Endothelial cell of umbilical vein (primary cell): ENCODE data around the gene RCOR2. TPM values are rescaled to one million over a fixed set of nuclear protein-coding genes. Genes with fewer than 3 reads are reported as not detected.

ENCODE experiments used
- BruUV-seq: library from RNA; stranded (reverse); fragments of 400-500 nt; replicated peaks from 2 replicates; lab custom pipeline; 2021; lab: Mats Ljungman, UMichigan
- CTCF ChIA-PET: fragments of 300-600, 350-600 bp; sonication (Branson Sonifier 250); formaldehyde crosslinking; loops from one replicate; lab custom pipeline; 2021; ENCODE audit warnings: antibody characterized with exemption, inconsistent platforms; lab: Charles Lee
- POLR2A ChIA-PET: fragments of 300-600, 350-600 bp; sonication (Branson Sonifier 250); formaldehyde crosslinking; loops from one replicate; lab custom pipeline; 2021; ENCODE audit warnings: antibody characterized with exemption, inconsistent platforms; lab: Charles Lee
- DNase-seq: peaks from one replicate; pipeline ENCODE4 v3.0.0-alpha.2; 2011; ENCODE audit warnings: low read depth, low spot score
- FAIRE-seq: peaks from 2 replicates; lab custom pipeline; 2011; peaks lifted over from hg19 to GRCh38; lab: Jason Lieb, UNC
- H2AFZ ChIP-seq: 2 replicates; pipeline ENCODE4 v1.6.0; 2012; ENCODE audit warnings: low read depth, low read length, control low read depth, inconsistent platforms
- H3K27ac ChIP-seq: 2 replicates; pipeline ENCODE4 v1.5.1; 2011; ENCODE audit warnings: low read depth, mild to moderate bottlenecking, control low read depth, low read length, moderate library complexity; ENCODE audit not compliant: insufficient read depth
- H3K27me3 ChIP-seq, 2 experiments: 2 replicates each; pipeline versions ENCODE4 v1.6.0 to v1.6.1; 2011; ENCODE audit warnings: low read length in 2 of 2, mixed read lengths in 1 of 2; ENCODE audit not compliant: control insufficient read depth in 2 of 2, insufficient read depth in 2 of 2
- H3K36me3 ChIP-seq, 2 experiments: 2 replicates in 1 of 2; 3 replicates in 1 of 2; pipeline ENCODE4 v1.5.1; 2011; ENCODE audit warnings: low read length in 2 of 2, mild to moderate bottlenecking in 1 of 2, moderate library complexity in 1 of 2; ENCODE audit not compliant: control insufficient read depth in 2 of 2, insufficient read depth in 2 of 2; ENCODE audit errors: extremely low read depth in 1 of 2
- H3K4me1 ChIP-seq: 3 replicates; pipeline ENCODE4 v1.5.1; 2011; ENCODE audit warnings: mild to moderate bottlenecking, low read length; ENCODE audit not compliant: control insufficient read depth, insufficient read depth; ENCODE audit errors: extremely low read depth
- H3K4me2 ChIP-seq: 2 replicates; pipeline ENCODE4 v1.6.1; 2011; ENCODE audit warnings: low read length, control low read depth, mixed read lengths; ENCODE audit not compliant: insufficient read depth
- H3K4me3 ChIP-seq, 3 experiments: fragments of 200-600 bp in 1 of 3; sonication (generic), shearing (Covaris generic) in 1 of 3; replicated peaks in 1 of 3; 2 replicates each; pipeline ENCODE4 v1.5.1; 2011 to 2016; ENCODE audit warnings: control low read depth in 3 of 3, low read length in 3 of 3, mild to moderate bottlenecking in 2 of 3, inconsistent platforms in 1 of 3, low read depth in 1 of 3, moderate library complexity in 1 of 3; ENCODE audit not compliant: insufficient read depth in 1 of 3
- H3K79me2 ChIP-seq: 2 replicates; pipeline ENCODE4 v1.6.0; 2012; ENCODE audit warnings: low read length, inconsistent platforms; ENCODE audit not compliant: control insufficient read depth, insufficient read depth
- H3K9ac ChIP-seq: replicated peaks from 2 replicates; pipeline ENCODE3; 2011; ENCODE audit warnings: low read length, control low read depth; ENCODE audit not compliant: insufficient read depth; ENCODE audit errors: extremely low read depth
- H3K9me1 ChIP-seq: replicated peaks from 3 replicates; pipeline ENCODE4 v1.6.0; 2011; ENCODE audit warnings: mild to moderate bottlenecking, low read length; ENCODE audit not compliant: control insufficient read depth, insufficient read depth; ENCODE audit errors: extremely low read depth
- H3K9me3 ChIP-seq: replicated peaks from 2 replicates; pipeline ENCODE4 v1.5.1; 2012; ENCODE audit warnings: low read length, inconsistent platforms; ENCODE audit not compliant: control insufficient read depth, insufficient read depth
- H4K20me1 ChIP-seq: replicated peaks from 2 replicates; pipeline ENCODE3; 2011; ENCODE audit warnings: mild to moderate bottlenecking, low read length; ENCODE audit not compliant: control insufficient read depth, insufficient read depth; ENCODE audit errors: extremely low read depth
- EZH2 ChIP-seq: IDR thresholded peaks from 2 replicates; pipeline ENCODE4 v1.6.1; 2012; ENCODE audit warnings: borderline replicate concordance, low read depth, mild to moderate bottlenecking, moderate library complexity, low read length, inconsistent platforms; ENCODE audit not compliant: severe bottlenecking
- FOS ChIP-seq: IDR thresholded peaks from 2 replicates; pipeline ENCODE4 v1.6.1; 2011; ENCODE audit warnings: mild to moderate bottlenecking, low read length, moderate library complexity, borderline replicate concordance; ENCODE audit not compliant: insufficient read depth
- JUN ChIP-seq: IDR thresholded peaks from 2 replicates; pipeline ENCODE4 v1.6.1; 2011; ENCODE audit warnings: borderline replicate concordance, low read depth; ENCODE audit not compliant: insufficient read length, insufficient read depth
- MYC ChIP-seq: IDR thresholded peaks from one replicate; pipeline ENCODE4 v1.6.1; 2011; ENCODE audit warnings: mild to moderate bottlenecking, low read depth, low read length
- POLR2A ChIP-seq: IDR thresholded peaks from 2 replicates; pipeline ENCODE4 v1.6.1; 2012; ENCODE audit warnings: low read depth, mild to moderate bottlenecking, control low read depth, low read length
- POLR2AphosphoS5 ChIP-seq: IDR thresholded peaks from 2 replicates; pipeline ENCODE4 v1.6.1; 2012; ENCODE audit warnings: low read depth, mild to moderate bottlenecking, control low read depth, low read length, moderate library complexity; ENCODE audit not compliant: insufficient read depth
- dilution Hi-C: fragments of 300-500 bp; cut with MboI; formaldehyde crosslinking; loops from one replicate; pipeline ENCODE4 v1.15.0; 2019; ENCODE audit warnings: low sequenced_read_pairs; ENCODE audit not compliant: extremely low pct_ligation_motif_present
- intact Hi-C: fragments of 100-400 bp; cut with micrococcal nuclease; formaldehyde crosslinking; loops from one replicate; pipeline ENCODE4 v1.10.0; 2022
- polyA plus RNA-seq, 4 experiments: library from polyadenylated mRNA; depleted of rRNA in 3 of 4; stranded (reverse) in 3 of 4; unstranded in 1 of 4; fragments of >200 nt; gene quantifications; 2 replicates each; pipeline versions ENCODE4 v1.2.1 to v1.2.3, GENCODE V29; 2011 to 2012; ENCODE audit warnings: missing spikeins in 1 of 4
- total RNA-seq: library from RNA; stranded (reverse); gene quantifications from 2 replicates; pipeline ENCODE4 v1.2.3, GENCODE V29; 2021
- TF ChIP-seq, protein P1 (sequence below), 2 donors: IDR thresholded peaks; 1 replicate in 1 of 2; 2 replicates in 1 of 2; pipeline ENCODE4 v1.5.1; 2011; ENCODE audit warnings: low read length in 2 of 2, mild to moderate bottlenecking in 2 of 2, moderate library complexity in 2 of 2, control low read depth in 1 of 2, inconsistent platforms in 1 of 2, low read depth in 1 of 2; ENCODE audit not compliant: insufficient read depth in 1 of 2; ENCODE audit errors: extremely low read depth in 1 of 2
- TF ChIP-seq, protein P2 (sequence below): IDR thresholded peaks from 2 replicates; pipeline ENCODE4 v1.6.1; 2011; ENCODE audit not compliant: insufficient read depth, insufficient read length

Gene RCOR2
- total and polyA plus RNA-seq, 2 donors (not counting 3 experiments of a cell fraction or from before 2014, with no cell fraction given), result 0.13 to 0.63 TPM

DNA sequence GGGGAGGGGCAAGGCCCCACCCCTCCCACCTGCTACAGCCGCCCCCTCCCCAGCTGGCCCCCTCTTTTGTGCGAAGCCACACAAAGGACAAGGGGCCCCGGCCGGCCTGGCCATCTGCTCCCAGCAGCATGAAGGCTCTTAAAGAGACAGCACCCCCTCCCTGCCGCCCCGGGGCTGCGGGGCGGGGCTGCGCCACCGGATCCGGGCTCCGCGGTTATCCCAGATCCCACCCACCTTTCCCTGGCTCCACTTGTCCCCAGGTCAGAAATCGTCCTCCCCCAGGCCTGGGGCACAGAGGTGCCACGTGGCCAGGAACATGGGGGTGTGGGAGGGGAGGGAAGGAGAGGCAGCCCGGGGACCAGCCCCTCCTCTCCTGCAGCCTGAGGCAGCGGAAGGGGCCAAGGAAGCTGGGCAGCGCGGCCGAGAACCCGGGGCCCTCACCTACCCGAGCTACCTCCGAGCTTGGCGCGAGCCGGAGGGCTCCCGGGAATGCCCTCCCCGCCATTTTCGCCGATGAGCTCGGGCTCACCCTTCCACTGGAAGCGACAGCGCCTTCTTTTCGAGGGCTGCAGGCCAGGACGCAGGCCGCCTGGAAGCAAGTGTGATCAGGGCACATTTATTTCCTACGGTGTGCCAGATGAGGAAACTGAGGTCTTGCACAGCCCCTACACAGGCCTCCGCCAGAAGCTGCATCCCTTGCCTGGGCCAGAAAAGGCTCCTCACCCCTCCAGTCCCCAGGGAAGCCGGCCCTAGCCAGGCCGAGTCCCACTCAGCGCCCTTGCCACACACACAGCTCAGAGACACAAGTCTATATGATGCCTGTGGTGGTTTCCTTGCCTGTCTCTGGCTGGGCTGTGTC is 2.5 kb upstream of the RCOR2 start:
- ChIA-PET CTCF (interaction anchor here (1.0 to 3.1 kb wide), 7 partner anchors 9 to 112 kb away, joined by 3 to 11 read pairs (median 6); no protein-coding TSS in a partner anchor), POLR2A (interaction anchor here (0.7 kb wide), 1 partner anchor 81 kb away, joined by 3 read pairs; no protein-coding TSS in a partner anchor)
- no peak overlapping the region for H3K27ac ChIP-seq
- no peaks in the 10 kb centered on the region for H3K9me3 ChIP-seq
- peak overlapping the region; percentile 60 for H2AFZ ChIP-seq
- no peak overlapping the region for H3K4me2 ChIP-seq
- BruUV-seq, result no TSS peak
- H3K79me2 ChIP-seq, result no peaks in the 10 kb centered on the region
- H3K36me3 ChIP-seq, result no peaks in the 10 kb centered on the region
- H4K20me1 ChIP-seq, result no peaks in the 10 kb centered on the region
- FAIRE-seq (no peak), DNase-seq (no peak)
- no peak overlapping the region for H3K9ac ChIP-seq
- intact Hi-C loops (loop anchor here (5.0 kb wide), 1 partner anchor 228 kb away; no protein-coding TSS in a partner anchor), dilution Hi-C loops (no loop called here)
- H3K4me1 ChIP-seq, result peaks cover 7% of the 10 kb centered on the region
- TF ChIP-seq JUN, result no peak
- TF ChIP-seq POLR2A, result no peak
- no peak for TF ChIP-seq POLR2AphosphoS5
- TF ChIP-seq MYC, result no peak
- TF ChIP-seq, protein P1, sequence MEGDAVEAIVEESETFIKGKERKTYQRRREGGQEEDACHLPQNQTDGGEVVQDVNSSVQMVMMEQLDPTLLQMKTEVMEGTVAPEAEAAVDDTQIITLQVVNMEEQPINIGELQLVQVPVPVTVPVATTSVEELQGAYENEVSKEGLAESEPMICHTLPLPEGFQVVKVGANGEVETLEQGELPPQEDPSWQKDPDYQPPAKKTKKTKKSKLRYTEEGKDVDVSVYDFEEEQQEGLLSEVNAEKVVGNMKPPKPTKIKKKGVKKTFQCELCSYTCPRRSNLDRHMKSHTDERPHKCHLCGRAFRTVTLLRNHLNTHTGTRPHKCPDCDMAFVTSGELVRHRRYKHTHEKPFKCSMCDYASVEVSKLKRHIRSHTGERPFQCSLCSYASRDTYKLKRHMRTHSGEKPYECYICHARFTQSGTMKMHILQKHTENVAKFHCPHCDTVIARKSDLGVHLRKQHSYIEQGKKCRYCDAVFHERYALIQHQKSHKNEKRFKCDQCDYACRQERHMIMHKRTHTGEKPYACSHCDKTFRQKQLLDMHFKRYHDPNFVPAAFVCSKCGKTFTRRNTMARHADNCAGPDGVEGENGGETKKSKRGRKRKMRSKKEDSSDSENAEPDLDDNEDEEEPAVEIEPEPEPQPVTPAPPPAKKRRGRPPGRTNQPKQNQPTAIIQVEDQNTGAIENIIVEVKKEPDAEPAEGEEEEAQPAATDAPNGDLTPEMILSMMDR (IDR thresholded peaks at IDR 0.05; ENCODE audit: extremely low read depth in 1 of 2, insufficient read depth in 1 of 2, low read depth in 1 of 2, low read length in 2 of 2), result no peak
- TF ChIP-seq FOS, result no peak
- no peak for TF ChIP-seq EZH2
- TF ChIP-seq, protein P2, sequence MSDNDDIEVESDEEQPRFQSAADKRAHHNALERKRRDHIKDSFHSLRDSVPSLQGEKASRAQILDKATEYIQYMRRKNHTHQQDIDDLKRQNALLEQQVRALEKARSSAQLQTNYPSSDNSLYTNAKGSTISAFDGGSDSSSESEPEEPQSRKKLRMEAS, result no peak
- H3K27me3 ChIP-seq, result peaks cover 2 to 4% of the 10 kb centered on the region in 2 experiments
- H3K9me1 ChIP-seq, result no peaks in the 10 kb centered on the region
- no peak overlapping the region for H3K4me3 ChIP-seq
